Measurements from ENCODE around the gene SST. TPM values are rescaled to one million over a fixed set of nuclear protein-coding genes. Genes with fewer than 3 reads are reported as not detected.

Gene SST
- total RNA-seq, 1 donor from 2014 or later: not detected

DNA sequence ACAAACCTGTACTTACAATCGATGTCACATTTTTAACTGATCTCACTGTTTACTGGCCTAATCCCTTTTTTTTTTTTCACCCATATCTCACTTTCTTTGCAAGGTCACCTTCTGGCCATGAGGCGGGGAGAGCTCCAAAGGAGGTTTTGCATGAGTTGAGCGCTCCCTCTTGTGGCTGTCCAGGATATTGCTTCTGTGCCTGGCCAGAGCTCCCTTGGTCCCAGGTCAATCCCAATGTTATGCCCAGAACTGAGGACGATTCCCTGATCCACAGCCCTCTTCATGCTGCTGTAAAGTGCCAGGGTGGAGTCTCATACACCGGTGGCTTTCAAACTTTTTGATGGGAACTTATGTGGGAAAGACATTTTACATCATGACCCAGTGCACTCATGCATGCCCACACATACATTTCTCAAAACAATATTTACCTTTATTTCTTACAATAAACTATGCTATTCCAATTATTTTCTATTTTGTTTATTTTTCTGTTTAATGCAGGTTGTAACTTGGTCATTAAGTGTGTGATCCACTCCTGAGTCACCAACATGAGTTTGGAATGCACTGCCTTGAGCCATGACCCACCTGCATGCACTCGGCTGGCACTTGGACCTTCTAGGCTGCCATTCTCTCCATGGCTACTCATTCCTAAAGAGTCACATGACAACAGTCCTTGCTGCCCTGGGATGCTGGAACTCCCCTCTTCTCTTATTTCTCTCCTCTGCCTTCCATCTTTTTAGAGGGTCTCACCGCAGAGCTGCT, 9.6 kb upstream of the SST start:
- no peaks in the 10 kb centered on the region for H3K36me3 ChIP-seq (ENCODE audit: control insufficient read depth, insufficient read depth, low read length)

DNA sequence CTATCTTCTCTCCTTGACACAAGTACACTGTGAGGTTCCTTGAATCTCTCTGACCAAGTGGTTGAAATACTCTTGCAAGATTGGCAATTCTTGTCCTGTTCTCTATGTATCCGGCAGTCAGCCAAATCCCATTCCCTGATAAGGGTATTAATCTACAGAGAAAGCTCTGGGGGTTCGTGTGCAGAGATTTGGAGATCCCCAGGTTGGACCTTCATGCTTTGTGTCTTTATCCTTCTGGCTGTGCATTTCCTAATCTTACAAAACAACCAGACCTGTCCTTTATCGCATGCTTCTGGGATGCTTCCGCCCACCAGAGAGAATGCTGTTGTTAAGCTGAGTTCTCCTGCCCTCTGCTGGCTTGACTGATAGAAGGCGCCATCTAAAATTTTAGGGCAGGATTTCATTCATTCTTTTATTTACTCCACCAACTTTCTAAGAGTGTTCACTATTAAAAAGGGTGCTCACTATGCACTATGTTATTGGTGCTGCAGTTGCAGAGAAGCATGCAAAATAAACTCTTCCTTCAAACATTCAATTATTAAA, 8.6 kb upstream of the SST start:
- Histone ChIP-seq H3K4me3 (ENCODE audit: low read depth, low read length) (no peak overlapping the region), H3K36me3 (ENCODE audit: control insufficient read depth, insufficient read depth, low read length) (no peaks in the 10 kb centered on the region), H3K27me3 (ENCODE audit: control insufficient read depth, insufficient read depth, low read length) (no peaks in the 10 kb centered on the region)
- TF ChIP-seq, protein P1, sequence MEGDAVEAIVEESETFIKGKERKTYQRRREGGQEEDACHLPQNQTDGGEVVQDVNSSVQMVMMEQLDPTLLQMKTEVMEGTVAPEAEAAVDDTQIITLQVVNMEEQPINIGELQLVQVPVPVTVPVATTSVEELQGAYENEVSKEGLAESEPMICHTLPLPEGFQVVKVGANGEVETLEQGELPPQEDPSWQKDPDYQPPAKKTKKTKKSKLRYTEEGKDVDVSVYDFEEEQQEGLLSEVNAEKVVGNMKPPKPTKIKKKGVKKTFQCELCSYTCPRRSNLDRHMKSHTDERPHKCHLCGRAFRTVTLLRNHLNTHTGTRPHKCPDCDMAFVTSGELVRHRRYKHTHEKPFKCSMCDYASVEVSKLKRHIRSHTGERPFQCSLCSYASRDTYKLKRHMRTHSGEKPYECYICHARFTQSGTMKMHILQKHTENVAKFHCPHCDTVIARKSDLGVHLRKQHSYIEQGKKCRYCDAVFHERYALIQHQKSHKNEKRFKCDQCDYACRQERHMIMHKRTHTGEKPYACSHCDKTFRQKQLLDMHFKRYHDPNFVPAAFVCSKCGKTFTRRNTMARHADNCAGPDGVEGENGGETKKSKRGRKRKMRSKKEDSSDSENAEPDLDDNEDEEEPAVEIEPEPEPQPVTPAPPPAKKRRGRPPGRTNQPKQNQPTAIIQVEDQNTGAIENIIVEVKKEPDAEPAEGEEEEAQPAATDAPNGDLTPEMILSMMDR (IDR thresholded peaks at IDR 0.05; ENCODE audit: insufficient read depth, low read length, poor library complexity, severe bottlenecking): peak; percentile 75
- DNase-seq (ENCODE audit: low read depth): no peak

More for the DNA sequence above, 9.6 kb upstream of the SST start:
- Histone ChIP-seq H3K4me3 (ENCODE audit: low read depth, low read length) (no peak overlapping the region), H3K27me3 (ENCODE audit: control insufficient read depth, insufficient read depth, low read length) (no peaks in the 10 kb centered on the region)
- no peak for DNase-seq (ENCODE audit: low read depth)
- TF ChIP-seq, protein P1 (IDR thresholded peaks at IDR 0.05; ENCODE audit: insufficient read depth, low read length, poor library complexity, severe bottlenecking): peak; percentile 96

DNA sequence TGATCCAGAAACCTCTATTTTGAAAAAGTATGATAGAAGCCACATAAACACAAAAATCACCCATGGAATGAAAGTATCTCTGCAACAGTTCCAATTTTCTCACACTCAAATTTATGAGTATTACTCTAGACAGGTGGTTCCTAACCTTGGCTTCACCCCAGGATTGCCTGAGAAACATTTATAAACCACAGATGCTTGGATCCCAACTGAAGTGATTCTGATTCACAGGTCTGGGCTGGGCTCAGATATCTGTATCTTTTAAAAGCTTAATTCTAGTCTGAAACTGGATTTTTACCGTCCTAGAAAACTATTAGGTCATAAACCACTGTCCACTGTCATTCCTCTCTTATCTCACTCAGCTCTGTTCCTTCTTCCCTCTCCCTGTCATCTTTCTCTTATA, 7.4 kb upstream of the SST start:
- H3K4me3 ChIP-seq (ENCODE audit: low read depth, low read length): no peak overlapping the region
- TF ChIP-seq, protein P1 (IDR thresholded peaks at IDR 0.05; ENCODE audit: insufficient read depth, low read length, poor library complexity, severe bottlenecking): no peak
- H3K36me3 ChIP-seq (ENCODE audit: control insufficient read depth, insufficient read depth, low read length): no peaks in the 10 kb centered on the region
- no peak for DNase-seq (ENCODE audit: low read depth)
- H3K27me3 ChIP-seq (ENCODE audit: control insufficient read depth, insufficient read depth, low read length): no peaks in the 10 kb centered on the region

DNA sequence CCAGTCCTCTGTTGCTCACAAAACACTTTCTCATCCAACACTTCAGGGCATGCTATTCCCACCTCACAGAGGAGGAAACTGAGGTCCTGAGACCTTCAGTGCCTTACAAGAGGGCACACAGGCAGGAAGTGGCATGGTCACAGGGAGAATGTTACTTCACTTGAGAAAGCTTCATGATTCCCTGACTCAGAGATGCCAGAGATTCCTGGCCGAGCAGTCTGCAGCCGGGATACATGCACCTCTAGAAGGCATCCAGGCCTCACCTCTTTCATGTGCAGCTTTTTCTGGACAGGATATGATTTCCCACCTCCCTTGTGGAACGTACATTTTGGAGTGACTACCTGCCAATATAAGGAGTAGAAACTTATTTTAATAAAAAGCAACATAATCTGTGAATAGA, 2.8 kb upstream of the SST start:
- no peak overlapping the region for H3K4me3 ChIP-seq (ENCODE audit: low read depth, low read length)
- no peaks in the 10 kb centered on the region for H3K36me3 ChIP-seq (ENCODE audit: control insufficient read depth, insufficient read depth, low read length)
- DNase-seq (ENCODE audit: low read depth): no peak
- peaks cover 3% of the 10 kb centered on the region for H3K27me3 ChIP-seq (ENCODE audit: control insufficient read depth, insufficient read depth, low read length)
- TF ChIP-seq, protein P1 (IDR thresholded peaks at IDR 0.05; ENCODE audit: insufficient read depth, low read length, poor library complexity, severe bottlenecking): no peak

DNA sequence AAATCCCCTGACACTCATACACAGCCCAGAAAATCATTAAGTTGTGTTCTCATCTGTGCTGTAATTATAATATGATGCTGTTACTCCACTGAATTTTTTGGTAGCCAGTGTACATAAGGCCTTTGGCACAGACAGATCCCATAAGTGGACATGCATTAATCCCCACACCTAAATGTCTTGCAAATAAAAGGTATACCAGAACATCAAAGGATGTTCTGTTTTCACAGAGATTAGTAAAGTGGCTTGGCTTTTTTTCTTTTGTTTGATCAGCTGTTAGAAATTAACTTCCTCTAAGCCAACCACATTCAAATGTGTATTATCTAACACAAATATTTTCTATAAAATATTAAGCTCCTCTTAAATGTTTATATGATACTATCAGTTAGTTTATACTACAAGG, 2.7 kb downstream of the SST start:
- Histone ChIP-seq H3K27me3 (ENCODE audit: control insufficient read depth, insufficient read depth, low read length) (peaks cover 3% of the 10 kb centered on the region), H3K4me3 (ENCODE audit: low read depth, low read length) (no peak overlapping the region), H3K36me3 (ENCODE audit: control insufficient read depth, insufficient read depth, low read length) (no peaks in the 10 kb centered on the region)
- no peak for DNase-seq (ENCODE audit: low read depth)
- TF ChIP-seq, protein P1 (IDR thresholded peaks at IDR 0.05; ENCODE audit: insufficient read depth, low read length, poor library complexity, severe bottlenecking): no peak

All from kidney epithelial cell (primary cell).